Measurements from ENCODE around the gene COMMD9.

COMMD9 gene

GRCh38 chr11:36266767-36267166 lies 22.5 kb downstream of the COMMD9 start:
- Histone ChIP-seq H3K27ac (ENCODE audit: low read depth, low read length) (no peak overlapping the region), H3K4me1 (ENCODE audit: insufficient read depth, low read length) (no peaks in the 10 kb centered on the region), H3K9me3 (ENCODE audit: low read length) (no peaks in the 10 kb centered on the region), H3K36me3 (ENCODE audit: insufficient read depth, low read length) (peaks cover 8% of the 10 kb centered on the region), H3K4me3 (ENCODE audit: low read depth in 1 of 2, low read length in 2 of 2) (no peak overlapping the region), H3K9ac (ENCODE audit: low read length) (no peak overlapping the region), H3K27me3 (ENCODE audit: control insufficient read depth in 1 of 2, insufficient read depth in 2 of 2, low read length in 2 of 2) (no peaks in the 10 kb centered on the region)

DNA sequence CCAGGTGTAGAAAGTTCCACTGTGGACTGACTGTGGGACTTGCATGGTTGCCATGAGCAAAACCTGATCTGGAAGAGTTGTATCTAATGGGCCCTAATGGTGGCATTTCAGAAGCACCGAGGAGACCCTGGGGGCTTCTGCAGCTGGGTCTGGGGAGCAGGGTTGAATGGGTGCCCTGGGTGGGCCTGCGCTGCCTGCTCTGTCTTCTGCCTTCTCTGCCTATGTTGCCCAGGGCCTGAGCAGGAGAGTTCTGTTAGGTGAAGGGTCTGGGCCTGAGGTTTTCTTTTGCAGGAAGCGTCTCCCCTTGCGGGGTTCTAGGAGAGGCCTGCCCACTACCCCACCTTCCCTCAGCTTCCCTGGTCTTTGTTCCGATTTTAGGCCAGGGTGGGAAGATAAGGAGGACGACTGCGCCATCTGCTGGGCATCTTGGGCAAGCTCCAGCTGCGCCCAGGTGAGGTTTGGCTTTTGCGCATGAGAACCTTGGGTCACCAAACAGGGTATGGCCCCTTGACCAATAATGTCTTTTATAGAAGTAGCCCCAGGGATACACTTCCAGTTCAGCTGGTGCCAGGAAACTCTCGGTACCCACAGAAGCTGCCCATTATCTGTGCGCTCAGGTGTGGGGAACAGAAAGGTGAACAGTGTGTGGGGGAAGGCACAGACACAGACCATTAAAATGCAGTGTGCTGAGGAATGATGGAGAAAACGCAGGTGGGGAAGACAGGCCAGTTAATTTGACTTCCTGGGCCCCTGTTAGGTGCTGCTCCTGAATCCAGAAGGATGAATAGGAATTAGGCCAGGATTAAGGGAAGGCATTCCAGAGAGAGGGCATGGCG lies 23.2 kb downstream of the COMMD9 start:
- Histone ChIP-seq H3K4me3 (ENCODE audit: low read depth in 1 of 2, low read length in 2 of 2) (no peak overlapping the region), H3K9me3 (ENCODE audit: low read length) (no peaks in the 10 kb centered on the region), H3K4me1 (ENCODE audit: insufficient read depth, low read length) (no peaks in the 10 kb centered on the region), H3K9ac (ENCODE audit: low read length) (no peak overlapping the region), H3K27ac (ENCODE audit: low read depth, low read length) (no peak overlapping the region), H3K27me3 (ENCODE audit: control insufficient read depth in 1 of 2, insufficient read depth in 2 of 2, low read length in 2 of 2) (no peaks in the 10 kb centered on the region), H3K36me3 (ENCODE audit: insufficient read depth, low read length) (peaks cover under 1% of the 10 kb centered on the region)

- no peak overlapping the region for H3K4me3 ChIP-seq (ENCODE audit: low read depth in 1 of 2, low read length in 2 of 2)
- H3K9me3 ChIP-seq (ENCODE audit: low read length), result no peaks in the 10 kb centered on the region
- H3K36me3 ChIP-seq (ENCODE audit: insufficient read depth, low read length), result no peaks in the 10 kb centered on the region
- H3K27me3 ChIP-seq (ENCODE audit: control insufficient read depth in 1 of 2, insufficient read depth in 2 of 2, low read length in 2 of 2), result no peaks in the 10 kb centered on the region
- H3K4me1 ChIP-seq (ENCODE audit: insufficient read depth, low read length), result no peaks in the 10 kb centered on the region
- no peak overlapping the region for H3K27ac ChIP-seq (ENCODE audit: low read depth, low read length)
- no peak overlapping the region for H3K9ac ChIP-seq (ENCODE audit: low read length)
These were observed 24.3 kb downstream of the COMMD9 start for GRCh38 chr11:36264973-36265344.

GRCh38 chr11:36264011-36264972 lies 24.9 kb downstream of the COMMD9 start:
- H3K9me3 ChIP-seq (ENCODE audit: low read length), result no peaks in the 10 kb centered on the region

GRCh38 chr11:36261094-36261493 lies 28.1 kb downstream of the COMMD9 start:
- Histone ChIP-seq H3K27me3 (ENCODE audit: control insufficient read depth in 1 of 2, insufficient read depth in 2 of 2, low read length in 2 of 2) (no peaks in the 10 kb centered on the region), H3K9me3 (ENCODE audit: low read length) (no peaks in the 10 kb centered on the region), H3K36me3 (ENCODE audit: insufficient read depth, low read length) (no peaks in the 10 kb centered on the region), H3K4me1 (ENCODE audit: insufficient read depth, low read length) (no peaks in the 10 kb centered on the region), H3K4me3 (ENCODE audit: low read depth in 1 of 2, low read length in 2 of 2) (no peak overlapping the region), H3K27ac (ENCODE audit: low read depth, low read length) (no peak overlapping the region), H3K9ac (ENCODE audit: low read length) (no peak overlapping the region)

More at GRCh38 chr11:36264011-36264972, 24.9 kb downstream of the COMMD9 start:
- Histone ChIP-seq H3K4me3 (ENCODE audit: low read depth in 1 of 2, low read length in 2 of 2) (no peak overlapping the region), H3K27ac (ENCODE audit: low read depth, low read length) (no peak overlapping the region), H3K9ac (ENCODE audit: low read length) (no peak overlapping the region), H3K27me3 (ENCODE audit: control insufficient read depth in 1 of 2, insufficient read depth in 2 of 2, low read length in 2 of 2) (no peaks in the 10 kb centered on the region), H3K36me3 (ENCODE audit: insufficient read depth, low read length) (no peaks in the 10 kb centered on the region), H3K4me1 (ENCODE audit: insufficient read depth, low read length) (no peaks in the 10 kb centered on the region)

DNA sequence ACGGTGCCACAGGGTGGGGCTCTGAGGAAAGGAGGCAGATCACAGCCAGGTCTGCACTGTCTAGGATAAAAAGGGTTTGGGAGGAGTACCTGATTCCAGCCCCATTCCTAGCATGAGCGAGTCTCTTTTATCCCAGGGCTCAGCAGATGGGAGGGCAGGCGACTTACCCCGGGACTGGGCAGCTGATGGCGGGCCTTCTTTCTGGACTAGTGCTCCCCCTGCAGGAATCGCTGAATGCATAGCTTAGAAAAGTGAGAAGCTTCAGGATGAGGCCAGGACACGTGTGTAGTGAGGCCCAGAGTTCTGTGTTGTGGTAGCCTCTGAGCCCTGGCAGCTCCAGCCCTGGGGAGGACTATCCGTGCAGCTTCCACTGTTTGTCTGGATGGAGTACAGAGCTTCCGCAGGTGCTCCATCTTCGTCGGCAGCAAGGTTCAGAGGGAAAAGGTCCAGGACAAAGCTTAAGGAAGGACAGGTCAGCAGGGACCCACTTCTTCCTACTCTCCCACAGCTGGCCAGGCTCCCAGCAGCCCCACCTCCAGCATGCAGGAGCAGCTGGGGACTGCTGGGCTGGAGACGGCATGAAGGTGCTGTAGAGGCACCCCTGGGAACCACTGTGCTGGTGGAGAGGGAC lies 30.4 kb downstream of the COMMD9 start:
- Histone ChIP-seq H3K9ac (ENCODE audit: low read length) (no peak overlapping the region), H3K9me3 (ENCODE audit: low read length) (no peaks in the 10 kb centered on the region), H3K36me3 (ENCODE audit: insufficient read depth, low read length) (no peaks in the 10 kb centered on the region), H3K4me1 (ENCODE audit: insufficient read depth, low read length) (no peaks in the 10 kb centered on the region), H3K4me3 (ENCODE audit: low read depth in 1 of 2, low read length in 2 of 2) (no peak overlapping the region), H3K27ac (ENCODE audit: low read depth, low read length) (no peak overlapping the region), H3K27me3 (ENCODE audit: control insufficient read depth in 1 of 2, insufficient read depth in 2 of 2, low read length in 2 of 2) (no peaks in the 10 kb centered on the region)

GRCh38 chr11:36257351-36257750 lies 31.9 kb downstream of the COMMD9 start:
- Histone ChIP-seq H3K36me3 (ENCODE audit: insufficient read depth, low read length) (no peaks in the 10 kb centered on the region), H3K9me3 (ENCODE audit: low read length) (no peaks in the 10 kb centered on the region), H3K27me3 (ENCODE audit: control insufficient read depth in 1 of 2, insufficient read depth in 2 of 2, low read length in 2 of 2) (no peaks in the 10 kb centered on the region), H3K27ac (ENCODE audit: low read depth, low read length) (no peak overlapping the region), H3K4me1 (ENCODE audit: insufficient read depth, low read length) (no peaks in the 10 kb centered on the region), H3K4me3 (ENCODE audit: low read depth in 1 of 2, low read length in 2 of 2) (no peak overlapping the region), H3K9ac (ENCODE audit: low read length) (no peak overlapping the region)

DNA sequence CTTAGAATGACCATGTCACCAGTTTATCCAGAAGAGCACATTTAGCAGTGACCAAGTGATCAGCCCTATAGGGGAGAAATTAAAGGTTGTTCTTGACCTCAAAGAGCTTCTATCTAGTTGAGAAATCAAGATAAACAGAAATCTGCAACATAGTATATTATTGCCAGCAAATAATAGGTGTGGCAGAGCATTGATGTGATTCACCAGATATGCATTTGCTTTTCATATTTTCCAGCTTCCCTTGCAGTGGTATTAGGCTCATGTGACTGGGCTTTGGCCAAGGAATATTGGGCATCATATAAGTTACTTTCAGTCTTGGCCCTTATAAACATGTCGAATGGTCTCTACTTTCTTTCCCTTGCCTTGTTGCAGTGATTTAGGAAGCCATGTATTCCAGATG lies 34.5 kb downstream of the COMMD9 start:
- no peak overlapping the region for H3K27ac ChIP-seq (ENCODE audit: low read depth, low read length)
- no peaks in the 10 kb centered on the region for H3K36me3 ChIP-seq (ENCODE audit: insufficient read depth, low read length)
- H3K27me3 ChIP-seq (ENCODE audit: control insufficient read depth in 1 of 2, insufficient read depth in 2 of 2, low read length in 2 of 2), result no peaks in the 10 kb centered on the region
- H3K9ac ChIP-seq (ENCODE audit: low read length), result no peak overlapping the region
- no peak overlapping the region for H3K4me3 ChIP-seq (ENCODE audit: low read depth in 1 of 2, low read length in 2 of 2)
- no peaks in the 10 kb centered on the region for H3K4me1 ChIP-seq (ENCODE audit: insufficient read depth, low read length)
- H3K9me3 ChIP-seq (ENCODE audit: low read length), result peaks cover 5% of the 10 kb centered on the region

- H3K27ac ChIP-seq (ENCODE audit: low read depth, low read length), result no peak overlapping the region
- no peak overlapping the region for H3K4me3 ChIP-seq (ENCODE audit: low read depth in 1 of 2, low read length in 2 of 2)
- no peak overlapping the region for H3K9ac ChIP-seq (ENCODE audit: low read length)
- H3K27me3 ChIP-seq (ENCODE audit: control insufficient read depth in 1 of 2, insufficient read depth in 2 of 2, low read length in 2 of 2), result no peaks in the 10 kb centered on the region
- H3K9me3 ChIP-seq (ENCODE audit: low read length), result peaks cover 5% of the 10 kb centered on the region
- no peaks in the 10 kb centered on the region for H3K4me1 ChIP-seq (ENCODE audit: insufficient read depth, low read length)
- H3K36me3 ChIP-seq (ENCODE audit: insufficient read depth, low read length), result no peaks in the 10 kb centered on the region
These were observed 36.0 kb downstream of the COMMD9 start for GRCh38 chr11:36253238-36253637.

DNA sequence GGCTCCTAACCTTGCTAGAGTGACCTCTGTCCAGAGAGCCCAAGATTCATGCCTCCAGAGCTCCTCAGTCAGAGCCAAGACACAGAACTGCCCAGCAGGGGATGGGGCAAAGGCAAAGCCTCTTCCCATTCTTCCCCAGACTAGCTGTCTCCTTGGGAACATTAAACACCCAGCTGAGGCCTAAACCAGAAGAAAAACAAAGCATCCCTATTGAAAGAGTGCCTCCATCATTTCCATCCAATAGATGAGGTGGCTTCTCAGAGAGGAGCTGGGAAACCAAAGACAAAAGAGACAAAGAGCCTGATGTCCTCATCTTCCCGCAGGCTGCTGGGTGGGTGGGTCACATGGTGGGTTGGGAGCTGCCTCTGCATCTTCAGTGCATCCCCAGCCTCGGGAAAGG lies 37.4 kb downstream of the COMMD9 start:
- Histone ChIP-seq H3K4me1 (ENCODE audit: insufficient read depth, low read length) (no peaks in the 10 kb centered on the region), H3K9me3 (ENCODE audit: low read length) (peaks cover 5% of the 10 kb centered on the region), H3K4me3 (ENCODE audit: low read depth in 1 of 2, low read length in 2 of 2) (no peak overlapping the region), H3K27ac (ENCODE audit: low read depth, low read length) (no peak overlapping the region), H3K27me3 (ENCODE audit: control insufficient read depth in 1 of 2, insufficient read depth in 2 of 2, low read length in 2 of 2) (no peaks in the 10 kb centered on the region), H3K36me3 (ENCODE audit: insufficient read depth, low read length) (no peaks in the 10 kb centered on the region), H3K9ac (ENCODE audit: low read length) (no peak overlapping the region)

- Histone ChIP-seq H3K27me3 (ENCODE audit: control insufficient read depth in 1 of 2, insufficient read depth in 2 of 2, low read length in 2 of 2) (no peaks in the 10 kb centered on the region), H3K4me1 (ENCODE audit: insufficient read depth, low read length) (no peaks in the 10 kb centered on the region), H3K9me3 (ENCODE audit: low read length) (peaks cover 5% of the 10 kb centered on the region), H3K4me3 (ENCODE audit: low read depth in 1 of 2, low read length in 2 of 2) (no peak overlapping the region), H3K9ac (ENCODE audit: low read length) (no peak overlapping the region), H3K36me3 (ENCODE audit: insufficient read depth, low read length) (no peaks in the 10 kb centered on the region), H3K27ac (ENCODE audit: low read depth, low read length) (no peak overlapping the region)
These were observed 40.0 kb downstream of the COMMD9 start for GRCh38 chr11:36249246-36249645.
